ENCODE data around the gene PGR.
"Not testable (repeated sequence)": the region's sequence is repeated elsewhere in the genome, so short reads cannot be mapped to it uniquely, and the experiment has no call there.

PGR gene

DNA sequence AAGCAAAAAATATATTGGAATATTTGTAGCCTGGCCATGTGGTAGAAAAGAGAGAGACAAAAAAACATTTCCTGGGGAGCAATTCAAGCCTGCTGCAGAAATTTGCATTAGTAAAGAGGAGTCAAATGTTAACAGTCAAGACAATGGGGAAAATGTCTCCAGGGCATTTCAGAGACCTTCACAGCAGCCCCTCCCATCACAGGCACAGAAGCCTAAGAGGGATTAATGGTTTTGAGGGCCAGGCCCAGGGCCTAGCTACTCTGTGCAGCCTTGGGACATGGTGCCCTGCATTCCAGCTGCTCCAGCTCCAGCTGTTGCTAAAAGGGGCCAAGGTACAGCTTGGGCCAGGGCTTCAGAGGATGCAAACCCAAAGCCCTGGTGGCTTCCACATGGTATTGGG is 46.8 kb downstream of the PGR start:
- DNase-seq (ENCODE audit: low spot score): no peak

DNA sequence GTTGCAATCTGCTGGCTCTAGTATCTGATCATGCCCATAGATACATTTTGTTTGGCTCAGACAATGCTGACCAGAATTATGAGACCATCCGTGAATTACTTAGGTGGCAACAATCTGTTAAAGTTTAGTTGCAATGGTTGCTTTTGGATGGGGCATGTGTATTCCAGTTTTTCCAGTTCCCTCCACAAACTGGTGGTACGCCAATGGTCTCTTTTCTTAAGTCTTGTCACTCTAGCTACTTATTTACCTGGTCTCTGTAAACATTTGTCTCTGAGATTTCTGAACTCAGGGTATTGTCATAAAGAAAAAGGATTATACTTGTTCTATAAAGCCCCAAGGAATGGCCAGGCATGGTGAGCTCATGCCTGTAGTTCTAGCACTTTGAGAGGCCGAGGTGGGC is 65.9 kb downstream of the PGR start:
- no peak for DNase-seq (ENCODE audit: low spot score)

DNA sequence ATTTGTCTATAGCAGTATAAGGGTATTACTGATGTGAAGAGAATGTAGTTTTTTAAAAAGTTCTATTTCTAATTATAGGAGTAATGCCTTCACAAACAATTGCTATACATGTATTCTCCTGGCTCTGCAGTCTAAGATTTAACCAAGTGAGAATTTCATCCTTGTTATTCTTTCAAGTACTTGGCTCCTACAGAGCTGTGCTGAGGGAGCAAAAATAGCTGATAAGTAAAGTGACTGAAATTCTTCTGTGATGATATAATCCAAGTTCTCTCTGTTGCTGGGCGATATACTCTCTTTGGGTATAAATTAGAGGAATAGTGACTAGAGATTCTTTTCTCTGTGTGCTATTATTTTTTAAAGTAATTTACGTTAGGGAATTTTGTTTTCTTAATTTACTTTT is 68.0 kb downstream of the PGR start:
- DNase-seq (ENCODE audit: low spot score): no peak

DNA sequence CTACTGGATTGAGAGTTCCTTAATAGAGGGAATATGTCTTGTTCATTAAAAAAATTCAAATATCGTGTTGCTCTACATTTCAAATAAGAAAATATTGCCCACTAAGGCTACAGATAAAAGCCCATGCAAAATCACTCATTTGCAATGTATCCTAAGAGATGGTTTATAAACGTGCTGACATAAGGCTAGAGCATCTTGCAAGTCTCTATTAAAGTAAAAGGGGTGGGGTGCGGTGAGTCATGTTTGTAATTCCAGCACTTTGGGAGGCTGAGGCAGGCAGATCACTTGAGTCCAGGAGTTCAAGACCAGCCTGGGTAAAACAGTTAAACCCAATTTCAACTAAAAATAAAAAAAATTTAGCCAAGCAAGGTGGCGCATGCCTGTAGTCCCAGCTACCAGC is 70.3 kb downstream of the PGR start:
- no peak for DNase-seq (ENCODE audit: low spot score)

DNA sequence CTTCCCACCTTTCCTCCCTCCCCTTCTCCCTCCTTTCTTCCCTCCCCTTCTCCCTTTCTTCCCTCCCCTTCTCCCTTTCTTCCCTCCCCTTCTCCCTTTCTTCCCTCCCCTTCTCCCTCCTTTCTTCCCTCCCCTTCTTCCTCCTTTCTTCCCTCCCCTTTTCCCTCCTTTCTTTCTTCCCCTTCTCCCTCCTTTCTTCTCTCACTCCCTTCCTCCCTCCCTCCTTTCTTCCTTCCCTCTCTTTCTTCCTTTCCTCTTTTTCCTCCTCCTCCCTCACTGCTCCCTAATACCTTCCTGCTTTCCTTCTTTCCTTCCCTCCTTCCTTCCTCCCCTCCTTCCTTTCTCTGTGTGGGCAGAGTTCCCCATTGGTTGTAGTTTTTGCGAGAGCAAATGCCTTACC is 76.1 kb downstream of the PGR start:
- DNase-seq (ENCODE audit: low spot score): no peak

DNA sequence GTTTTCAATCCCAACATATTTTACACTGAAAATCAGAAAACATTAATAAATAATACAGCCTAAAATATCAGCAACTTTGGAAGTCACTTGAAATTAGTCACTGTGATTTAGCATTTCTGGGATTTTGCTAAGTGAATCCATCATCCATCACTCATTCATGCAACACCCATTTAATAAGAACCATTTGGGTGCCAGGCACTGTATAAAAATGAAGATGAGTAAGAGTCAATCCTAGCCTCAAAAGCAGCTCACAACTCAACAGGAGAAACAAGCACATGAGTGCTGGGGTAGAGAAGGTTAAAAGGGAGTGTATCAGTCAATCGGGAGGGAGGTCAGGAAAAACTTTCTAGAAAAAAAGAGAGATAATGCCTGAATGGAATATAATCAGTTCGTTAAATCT is 77.9 kb downstream of the PGR start:
- no peak for DNase-seq (ENCODE audit: low spot score)

DNA sequence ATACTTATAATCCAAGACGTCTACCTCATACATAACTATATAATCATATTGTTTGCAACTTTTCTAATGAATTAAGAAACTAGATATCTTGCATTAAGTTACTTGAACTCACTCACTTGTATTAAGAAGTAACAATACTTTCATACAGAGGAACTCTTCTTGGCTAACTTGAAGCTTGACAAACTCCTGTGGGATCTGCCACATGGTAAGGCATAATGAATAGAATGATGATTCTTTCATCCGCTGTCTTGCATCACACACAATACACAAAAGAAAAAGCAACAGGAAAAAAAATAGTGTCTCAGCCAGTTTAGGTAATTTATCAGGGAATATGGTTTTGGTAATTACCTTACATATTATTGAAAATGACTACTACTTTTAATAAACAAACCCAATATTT is 79.8 kb downstream of the PGR start:
- DNase-seq (ENCODE audit: low spot score): no peak

DNA sequence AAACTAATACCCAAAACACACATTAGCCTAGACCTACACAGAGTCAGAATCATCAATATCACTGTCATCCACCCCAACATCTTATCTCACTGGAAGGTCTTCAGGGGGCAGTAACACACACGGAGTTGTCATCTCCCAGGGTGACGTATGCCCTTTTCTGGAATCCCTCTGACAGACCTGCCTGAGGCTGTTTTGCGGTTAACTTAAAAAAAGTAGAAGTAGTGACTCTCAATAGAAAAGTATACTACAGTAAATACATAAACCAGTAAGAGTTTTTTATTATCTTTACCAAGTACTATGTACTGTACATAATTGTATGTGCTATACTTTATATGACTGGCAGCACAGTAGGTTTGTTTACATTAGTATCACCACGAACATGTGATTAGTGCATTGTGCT is 80.5 kb downstream of the PGR start:
- peak; percentile 5 for DNase-seq (ENCODE audit: low spot score)

DNA sequence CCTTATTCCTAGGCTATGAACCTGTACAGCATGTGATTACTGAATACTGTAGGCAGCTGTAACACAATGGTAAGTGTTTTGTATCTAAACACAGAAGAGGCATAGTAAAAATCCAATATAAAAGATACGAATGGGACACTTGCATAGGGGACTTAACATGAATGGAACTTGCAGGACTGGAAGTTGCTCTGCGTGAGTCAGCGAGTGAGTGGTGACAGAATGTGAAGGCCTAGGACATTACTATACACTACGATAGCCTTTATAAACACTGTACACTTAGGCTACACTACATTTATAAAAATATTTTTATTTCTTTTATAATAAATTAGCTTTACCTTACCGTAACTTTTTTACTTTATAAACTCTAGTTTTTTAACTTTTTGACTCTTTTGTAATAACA is 81.1 kb downstream of the PGR start:
- no peak for DNase-seq (ENCODE audit: low spot score)

DNA sequence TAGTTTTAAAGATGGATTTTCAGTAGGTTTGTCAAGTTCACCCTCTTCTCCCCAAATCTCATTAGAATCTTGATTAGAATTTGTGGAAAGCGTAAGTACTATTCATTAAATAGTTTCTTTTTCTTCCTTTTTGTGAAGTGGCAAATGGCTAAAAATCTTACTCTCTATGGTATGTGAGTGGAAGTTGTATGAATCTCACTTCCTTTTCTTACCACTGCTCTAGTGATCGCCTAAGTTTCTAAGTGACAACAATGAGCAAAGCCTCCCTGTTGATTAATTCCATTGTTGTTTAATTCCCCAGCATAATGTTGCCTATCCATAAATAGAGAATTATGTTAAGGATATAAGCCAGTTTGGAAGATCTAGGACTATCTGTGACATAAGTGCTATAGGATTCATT is 82.7 kb downstream of the PGR start:
- DNase-seq (ENCODE audit: low spot score): no peak

DNA sequence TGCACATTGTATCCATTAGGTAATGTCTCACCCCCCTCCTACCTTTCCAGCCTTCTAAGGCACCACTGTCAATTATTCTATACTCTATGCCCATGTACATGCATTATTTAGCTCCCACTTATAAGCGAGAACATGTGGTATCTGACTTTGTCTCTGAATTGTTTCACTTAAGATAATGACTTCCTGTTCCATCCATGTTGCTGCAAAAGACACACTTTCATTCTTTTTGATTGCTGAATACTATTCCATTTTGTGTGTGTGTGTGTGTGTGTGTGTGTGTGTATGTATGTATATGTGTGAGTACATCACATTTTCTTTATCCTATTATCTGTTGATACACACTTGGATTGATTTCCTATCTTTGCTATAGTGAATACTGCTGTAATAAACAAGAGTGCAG is 84.2 kb downstream of the PGR start:
- DNase-seq (ENCODE audit: low spot score): no peak

DNA sequence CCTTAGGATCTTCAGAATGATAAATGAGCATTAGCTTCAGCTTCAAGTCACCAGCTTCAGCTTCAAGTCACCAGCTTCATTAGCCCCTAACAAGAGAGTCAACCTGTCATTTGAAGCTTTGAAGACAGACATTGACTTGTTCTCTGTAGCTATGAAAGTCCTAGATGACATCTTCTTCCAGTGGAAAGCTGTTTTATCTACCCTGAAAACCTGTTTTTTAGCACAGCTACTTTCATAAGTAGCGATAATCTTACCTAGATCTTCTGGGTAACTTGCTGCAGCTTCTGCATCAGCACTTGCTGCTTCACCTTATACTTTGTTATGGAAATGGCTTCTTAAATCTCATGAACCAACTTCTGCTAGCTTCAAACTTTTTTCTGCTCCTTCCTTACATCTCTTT is 85.7 kb downstream of the PGR start:
- no peak for DNase-seq (ENCODE audit: low spot score)

DNA sequence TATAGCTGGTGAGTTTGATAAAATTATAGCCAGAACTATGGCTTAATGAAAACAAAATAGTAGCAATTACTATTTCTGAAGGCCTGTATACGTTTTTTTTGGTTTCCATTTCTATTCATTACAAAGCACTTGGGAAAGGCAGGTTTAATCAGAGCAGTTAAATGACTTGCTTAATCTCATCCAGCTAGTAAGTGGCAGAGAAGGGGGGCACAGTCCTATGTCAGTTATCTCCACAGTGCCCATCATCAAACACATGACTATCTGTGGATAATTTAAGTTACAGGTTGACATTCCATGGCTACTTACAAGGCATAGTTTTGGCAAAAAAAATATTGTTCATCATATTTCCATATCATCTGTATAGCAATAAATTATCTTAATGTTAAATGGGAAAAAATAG is 93.7 kb downstream of the PGR start:
- no peak for DNase-seq (ENCODE audit: low spot score)

DNA sequence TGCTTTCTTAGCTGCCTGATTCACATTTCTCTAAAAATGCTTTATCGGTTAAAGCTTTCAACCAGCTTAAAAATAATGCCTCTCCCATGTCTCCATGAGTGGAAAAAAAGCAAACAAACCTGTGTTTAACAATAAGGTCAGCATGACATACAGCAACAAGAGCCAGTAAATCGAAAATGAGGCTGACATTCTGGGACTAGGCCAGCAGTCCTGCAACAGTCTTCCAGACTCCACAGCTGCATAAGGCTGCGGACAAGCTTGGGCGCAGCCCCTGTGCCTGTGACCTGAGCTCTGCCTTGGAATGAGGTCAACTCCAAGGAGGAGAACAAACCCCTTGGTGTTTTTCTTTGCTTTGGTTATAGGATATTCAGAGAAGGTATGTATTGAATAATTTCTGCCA is 95.5 kb downstream of the PGR start:
- DNase-seq (ENCODE audit: low spot score): no peak

DNA sequence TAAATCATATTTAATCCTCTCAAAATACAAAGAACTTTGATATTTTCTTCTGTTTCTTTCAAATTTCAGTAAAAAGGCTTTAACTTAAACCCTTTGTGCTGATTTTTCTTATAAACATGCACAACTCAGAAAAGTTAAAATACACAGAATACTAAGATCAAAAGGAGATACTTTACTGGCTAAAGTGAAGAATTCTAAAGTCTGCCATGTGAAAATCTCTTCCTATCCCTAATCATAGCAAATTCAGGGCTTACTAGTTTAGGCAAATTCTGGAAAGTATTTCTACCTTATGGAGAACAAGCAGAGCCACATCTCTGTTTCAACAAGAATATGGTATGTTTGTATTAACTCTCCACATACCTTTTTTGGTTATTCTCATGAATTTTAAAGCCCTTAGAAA is 96.6 kb downstream of the PGR start:
- DNase-seq (ENCODE audit: low spot score): no peak

DNA sequence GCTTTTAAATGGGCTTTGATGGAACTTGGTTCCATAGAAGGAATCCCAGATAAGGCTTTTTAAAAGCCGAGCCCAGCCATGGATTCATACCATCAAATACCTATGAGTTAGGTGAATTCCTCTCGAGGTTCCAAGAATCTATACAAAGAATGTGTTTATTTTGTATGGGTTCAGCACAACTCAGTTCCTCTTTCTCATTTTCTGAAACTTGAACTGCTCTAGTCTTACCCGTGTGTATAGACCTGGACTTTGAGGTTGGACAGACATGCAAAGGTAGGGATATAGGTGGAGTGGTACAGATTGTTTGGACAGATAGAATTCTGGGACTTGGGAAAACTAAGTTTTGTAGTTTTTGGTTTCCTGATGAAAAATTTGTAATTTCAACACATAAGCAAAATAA is 97.9 kb downstream of the PGR start:
- DNase-seq (ENCODE audit: low spot score): no peak

DNA sequence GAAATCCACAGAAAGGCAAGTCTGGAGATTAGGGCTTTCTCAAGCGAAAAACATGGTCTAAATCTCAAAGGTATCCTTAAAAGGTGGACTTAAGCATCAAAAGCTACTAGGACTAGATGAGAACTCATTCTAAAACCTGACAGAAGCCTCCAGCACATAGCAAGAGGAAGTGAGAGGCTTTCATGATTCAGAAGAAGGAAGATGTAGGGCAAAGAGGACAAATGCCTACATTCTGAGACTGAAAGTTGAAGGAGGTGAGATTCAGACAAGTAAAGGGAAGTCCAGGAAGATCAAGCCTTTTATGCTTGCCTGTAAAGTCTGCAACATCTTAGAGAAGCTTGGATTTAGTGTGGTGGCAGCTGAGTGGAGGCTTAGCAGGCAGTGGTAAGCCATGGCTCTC is 98.9 kb downstream of the PGR start:
- DNase-seq (ENCODE audit: low spot score): no peak

DNA sequence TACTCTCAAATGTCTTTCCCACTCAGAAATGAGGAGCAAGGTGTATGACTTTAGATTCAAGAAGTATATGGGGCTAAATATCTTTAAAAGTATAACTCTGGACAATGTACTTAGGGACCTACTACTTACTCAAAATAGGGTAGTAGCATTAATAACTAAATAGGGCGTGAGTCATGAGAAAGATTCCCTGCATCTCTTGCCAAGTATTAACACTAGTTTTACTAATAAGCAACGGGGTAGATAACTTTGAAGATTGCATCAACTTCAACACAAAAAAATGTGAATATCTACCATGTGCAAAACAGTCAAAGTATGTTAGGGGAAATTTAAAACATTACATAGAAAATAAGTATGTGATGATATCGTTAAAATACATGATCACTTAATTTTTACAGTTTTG is 99.6 kb downstream of the PGR start:
- no peak for DNase-seq (ENCODE audit: low spot score)

DNA sequence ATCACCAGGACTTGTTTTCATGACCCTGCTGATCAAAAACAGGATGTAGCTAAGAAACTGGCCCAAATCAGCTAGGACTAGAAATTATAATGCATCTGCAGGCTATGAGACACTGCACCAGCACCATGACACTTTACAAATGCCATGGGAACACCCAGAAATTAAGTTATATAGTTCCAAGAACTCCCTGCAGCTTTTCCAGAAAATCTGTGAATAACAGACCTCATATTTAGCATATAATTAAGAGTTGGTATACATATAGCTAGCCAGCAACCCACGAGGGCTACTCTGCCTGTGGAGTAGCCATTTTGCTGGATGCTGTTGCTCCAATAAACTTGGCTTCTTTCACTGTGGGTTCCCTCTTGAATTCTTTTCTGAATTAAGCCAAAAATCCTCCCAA is 101.0 kb downstream of the PGR start:
- no peak for DNase-seq (ENCODE audit: low spot score)

DNA sequence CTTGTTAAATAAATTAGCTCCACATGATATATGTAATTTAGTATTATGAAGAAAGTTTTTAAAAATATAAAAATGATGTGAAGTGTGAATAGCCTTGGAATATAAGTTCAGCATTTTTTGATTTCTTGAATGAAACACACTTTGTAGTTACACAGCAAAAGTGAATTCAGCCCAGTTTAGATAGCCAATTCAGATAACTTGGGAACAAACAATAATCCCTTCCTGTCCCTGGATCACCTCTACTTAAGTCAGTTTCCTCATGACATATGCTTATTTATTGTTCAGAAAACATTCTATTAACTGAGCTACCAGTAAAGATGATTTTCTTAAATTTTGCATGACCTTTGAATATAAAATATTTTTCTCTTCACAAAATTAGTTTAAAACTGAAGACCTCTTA is 107.4 kb downstream of the PGR start:
- DNase-seq (ENCODE audit: low spot score): no peak

DNA sequence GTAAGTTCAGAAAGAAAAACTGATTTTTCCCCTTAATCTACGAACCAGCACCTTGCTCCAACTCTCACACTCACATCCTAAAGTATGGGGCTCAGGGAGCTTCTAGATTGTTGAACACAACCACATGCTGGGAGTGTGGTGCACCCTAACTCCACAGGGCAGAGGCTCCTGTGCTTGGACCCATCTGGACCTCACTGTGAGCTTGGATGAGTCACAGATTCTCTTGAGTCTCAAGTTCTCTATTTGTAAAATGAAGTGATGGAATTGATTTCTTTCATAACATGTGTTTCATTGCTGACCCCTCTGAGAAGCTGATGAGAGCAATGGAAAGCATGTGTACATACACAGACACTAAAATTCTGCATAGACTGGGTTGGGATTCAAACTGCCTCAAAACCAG is 109.7 kb downstream of the PGR start:
- DNase-seq (ENCODE audit: low spot score): no peak

DNA sequence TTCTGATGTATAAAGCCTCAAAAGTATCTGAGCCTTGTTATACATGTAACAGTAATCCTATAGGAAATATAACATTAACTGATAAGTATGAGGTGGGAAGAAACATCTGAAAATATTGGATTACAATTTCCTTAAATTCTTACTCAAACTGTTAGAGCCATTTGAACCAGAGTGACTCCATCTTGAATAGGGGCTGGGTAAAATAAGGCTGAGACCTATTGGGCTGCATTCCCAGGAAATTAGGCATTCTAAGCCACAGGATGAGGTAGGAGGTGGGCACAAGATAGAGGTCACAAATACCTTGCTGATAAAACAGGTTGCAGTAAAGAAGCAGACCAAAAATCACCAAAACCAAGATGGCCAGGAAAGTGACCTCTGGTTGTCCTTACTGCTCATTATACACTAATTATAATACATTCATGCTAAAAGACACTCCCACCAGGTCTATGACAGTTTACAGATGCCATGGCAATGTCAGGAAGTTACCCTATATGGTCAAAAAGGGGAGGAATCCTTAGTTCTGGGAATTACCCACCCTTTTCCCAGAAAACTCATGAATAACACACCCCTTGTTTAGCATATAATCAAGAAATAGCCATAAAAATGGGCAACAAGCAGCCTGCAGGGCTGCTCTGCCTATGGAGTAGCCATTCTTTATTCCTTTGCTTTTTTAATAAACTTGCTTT is 114.9 kb downstream of the PGR start:
- no peak for DNase-seq (ENCODE audit: low spot score)

DNA sequence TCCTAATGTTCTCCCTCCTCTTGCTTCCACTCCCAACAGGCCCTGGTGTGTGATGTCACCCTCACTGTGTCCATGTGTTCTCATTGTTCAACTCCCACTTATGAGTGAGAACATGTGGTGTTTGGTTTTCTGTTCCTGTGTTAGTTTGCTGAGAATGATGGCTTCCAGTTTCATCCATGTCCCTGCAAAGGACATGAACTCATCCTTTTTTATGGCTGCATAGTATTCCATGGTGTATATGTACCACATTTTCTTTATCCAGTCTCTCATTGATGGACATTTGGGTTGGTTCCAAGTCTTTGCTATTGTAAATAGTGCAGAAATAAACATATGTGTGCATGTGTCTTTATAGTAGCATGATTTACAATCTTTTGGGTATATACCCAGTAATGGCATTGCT is 115.9 kb downstream of the PGR start:
- not testable (repeated sequence) for DNase-seq (ENCODE audit: low spot score)

DNA sequence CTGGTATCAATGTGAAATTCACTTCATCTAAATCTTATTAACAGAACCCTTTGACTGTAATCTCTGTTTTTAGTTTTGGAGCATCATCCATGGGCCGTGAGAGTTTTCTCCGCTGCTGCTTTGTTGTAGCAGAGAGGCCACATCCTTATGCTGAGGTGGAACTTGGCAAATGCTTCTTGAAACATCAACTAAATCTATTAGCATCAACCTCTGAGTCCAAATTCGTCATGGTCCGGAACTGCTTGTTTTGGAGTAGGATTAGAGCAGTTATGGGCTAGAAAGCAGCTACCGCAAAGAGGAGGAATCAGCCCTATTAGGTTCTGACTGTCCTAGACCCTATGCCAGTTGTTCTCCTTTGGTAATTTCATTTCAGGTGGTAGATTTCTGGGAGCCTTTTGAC is 117.7 kb downstream of the PGR start:
- no peak for DNase-seq (ENCODE audit: low spot score)

DNA sequence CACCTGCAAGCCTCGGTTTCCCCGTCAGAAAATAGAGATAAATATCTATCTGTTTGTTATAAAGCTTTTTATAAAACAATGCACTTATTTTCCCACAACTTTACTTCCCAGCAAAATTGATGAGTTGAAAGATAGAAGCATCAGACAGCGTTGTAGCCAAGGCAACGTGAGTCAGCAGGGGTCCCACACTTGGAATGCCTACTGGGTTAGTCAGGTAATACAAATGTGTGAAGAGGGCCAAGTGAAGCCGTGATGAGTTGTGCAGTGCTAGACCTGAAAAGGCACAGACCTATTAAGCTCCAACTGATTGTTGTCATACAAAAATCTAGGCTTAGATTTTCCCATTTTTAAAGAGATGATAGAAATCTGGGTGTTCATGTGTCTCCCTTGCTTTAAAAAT is 118.7 kb downstream of the PGR start:
- DNase-seq (ENCODE audit: low spot score): no peak

Data from SW480 (cell line).